Activated naive CD4-positive, alpha-beta T cell treated with anti-CD3 and anti-CD28 coated beads, Interleukin-2, amount 50 U/mL, for 16 hours (primary cell): Measurements from ENCODE around the gene PLXDC1.
A peak's percentile ranks its signal among the peaks of the same experiment; 100 is the strongest.
"Not testable (repeated sequence)": the region's sequence is repeated elsewhere in the genome, so short reads cannot be mapped to it uniquely, and the experiment has no call there.

Source experiments
- DNase-seq: peaks from one replicate; pipeline ENCODE4 v3.0.0-alpha.2; 2020

PLXDC1 gene

GRCh38 chr17:39178536-39178935 is 27.1 kb upstream of the PLXDC1 start:
- DNase-seq: no peak

GRCh38 chr17:39177256-39177655 is 25.8 kb upstream of the PLXDC1 start:
- DNase-seq: no peak

- no peak for DNase-seq
Measured at GRCh38 chr17:39175695-39176093, 24.3 kb upstream of the PLXDC1 start.

DNA sequence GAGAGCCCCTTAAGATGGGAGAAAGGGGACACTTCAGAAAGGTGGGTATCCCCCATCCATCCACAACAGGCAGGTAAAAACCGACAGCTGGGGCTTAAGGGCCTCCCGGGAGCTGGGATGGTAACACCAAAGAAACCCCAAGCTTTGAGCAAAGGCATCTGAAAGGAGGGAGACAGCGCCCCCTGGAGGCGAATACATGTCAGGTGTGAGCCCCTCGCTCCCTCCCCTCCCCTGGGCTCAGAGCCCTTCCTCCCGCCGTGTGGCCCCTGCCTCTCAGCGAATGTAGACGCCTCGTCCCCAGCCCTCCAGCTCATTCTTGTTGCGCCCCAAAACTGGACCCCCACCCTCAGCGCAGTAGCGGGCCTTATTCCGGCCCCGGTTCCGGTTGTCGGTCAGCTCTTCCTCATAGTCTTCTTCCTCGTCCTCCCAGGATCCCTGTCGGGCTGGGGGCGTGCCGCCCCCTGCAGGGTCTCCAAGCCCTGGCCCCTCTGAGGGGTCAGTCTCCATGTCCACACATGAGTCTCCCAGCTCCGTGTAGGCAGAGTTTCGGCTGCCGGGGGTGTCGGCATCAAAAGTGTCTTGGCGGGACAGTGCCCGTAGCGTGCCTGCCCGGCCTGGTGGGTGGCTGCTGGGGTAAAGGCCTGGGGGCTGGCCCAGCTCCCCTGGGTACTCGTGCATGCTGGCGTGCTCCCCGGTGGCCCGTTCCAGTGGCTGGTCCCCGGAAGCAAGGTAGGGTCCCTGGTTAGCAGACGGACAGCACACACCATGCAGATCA is 23.7 kb upstream of the PLXDC1 start:
- DNase-seq: peak; percentile 77

DNA sequence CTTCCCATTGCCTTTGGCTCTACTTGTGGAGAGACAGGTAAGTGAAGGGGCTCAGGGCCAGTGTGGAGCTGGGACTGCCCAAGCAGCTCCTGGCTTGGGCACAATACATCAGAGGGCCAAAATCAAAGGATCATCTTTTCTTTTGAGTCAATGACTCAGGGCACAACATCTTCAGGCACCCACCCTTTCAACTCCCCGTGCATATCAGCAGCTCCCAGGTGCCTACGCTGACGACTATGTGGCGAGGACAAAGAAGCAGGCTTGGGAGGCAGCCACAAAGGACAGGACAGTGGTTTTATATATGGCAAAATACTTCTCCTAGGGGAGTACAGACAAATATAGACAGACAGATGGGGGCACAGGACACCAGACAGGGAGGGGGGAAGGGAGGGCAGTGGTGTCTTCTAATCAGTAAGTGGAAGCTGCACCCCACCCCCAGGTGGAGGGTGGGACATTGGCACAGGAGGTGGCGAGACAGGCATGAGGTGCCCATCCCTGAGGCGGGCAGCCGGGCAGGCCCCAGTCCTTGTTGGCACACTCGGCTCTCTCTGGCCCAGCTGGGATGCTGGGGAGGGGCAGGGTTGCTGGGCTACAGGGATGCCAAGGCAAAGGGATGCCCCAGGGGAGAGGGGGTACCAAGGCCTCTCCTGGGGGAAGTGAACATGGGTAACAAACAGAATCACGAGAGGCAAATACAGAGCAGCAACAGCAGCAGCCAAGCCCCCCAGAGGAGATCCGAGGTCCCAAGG is 22.3 kb upstream of the PLXDC1 start:
- no peak for DNase-seq

DNA sequence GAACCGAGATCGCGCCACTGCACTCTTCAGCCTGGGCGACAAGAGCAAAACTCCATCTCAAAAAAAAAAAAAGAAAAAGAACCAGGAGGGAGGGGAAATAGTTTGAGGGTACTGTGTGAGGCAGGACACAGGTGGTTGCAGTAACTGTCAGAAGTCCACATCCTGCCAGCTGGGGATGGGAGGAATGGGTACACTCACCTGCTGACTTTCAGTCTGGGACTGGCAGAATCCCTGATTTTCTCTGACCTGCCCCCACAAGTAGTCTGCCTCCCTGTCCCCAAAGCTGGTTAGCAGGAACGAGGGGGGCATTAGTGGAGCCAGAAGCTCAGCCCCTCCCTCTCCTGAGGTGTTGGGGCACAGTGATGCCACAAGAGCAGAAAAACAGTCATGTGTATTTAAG is 21.6 kb upstream of the PLXDC1 start:
- no peak for DNase-seq

- DNase-seq: no peak
Measured at GRCh38 chr17:39171933-39172332, 20.5 kb upstream of the PLXDC1 start.

DNA sequence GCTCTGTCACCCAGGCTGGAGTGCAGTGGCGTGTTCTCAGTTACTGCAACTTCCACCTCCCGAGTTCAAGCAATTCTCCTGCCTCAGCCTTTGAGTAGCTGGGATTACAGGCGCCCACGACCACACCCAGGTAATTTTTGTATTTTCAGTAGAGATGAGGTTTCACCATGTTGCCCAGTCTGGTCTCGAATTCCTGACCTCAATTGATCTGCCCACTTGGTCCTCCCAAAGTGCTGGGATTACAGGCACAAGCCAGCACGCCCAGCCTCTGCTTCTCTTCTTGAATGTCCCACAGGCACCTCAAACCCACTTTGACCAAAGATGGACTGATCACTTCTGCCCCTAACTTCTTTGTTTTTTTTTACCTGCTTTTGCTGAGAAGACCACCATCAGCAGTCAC is 19.1 kb upstream of the PLXDC1 start:
- no peak for DNase-seq

- no peak for DNase-seq
Measured at GRCh38 chr17:39170109-39170508, 18.7 kb upstream of the PLXDC1 start.

- DNase-seq: no peak
Measured at GRCh38 chr17:39169518-39169917, 18.1 kb upstream of the PLXDC1 start.

GRCh38 chr17:39169101-39169500 is 17.7 kb upstream of the PLXDC1 start:
- no peak for DNase-seq

- DNase-seq: not testable (repeated sequence)
Measured at GRCh38 chr17:39168503-39168902, 17.1 kb upstream of the PLXDC1 start.

GRCh38 chr17:39167476-39167875 is 16.0 kb upstream of the PLXDC1 start:
- no peak for DNase-seq

DNA sequence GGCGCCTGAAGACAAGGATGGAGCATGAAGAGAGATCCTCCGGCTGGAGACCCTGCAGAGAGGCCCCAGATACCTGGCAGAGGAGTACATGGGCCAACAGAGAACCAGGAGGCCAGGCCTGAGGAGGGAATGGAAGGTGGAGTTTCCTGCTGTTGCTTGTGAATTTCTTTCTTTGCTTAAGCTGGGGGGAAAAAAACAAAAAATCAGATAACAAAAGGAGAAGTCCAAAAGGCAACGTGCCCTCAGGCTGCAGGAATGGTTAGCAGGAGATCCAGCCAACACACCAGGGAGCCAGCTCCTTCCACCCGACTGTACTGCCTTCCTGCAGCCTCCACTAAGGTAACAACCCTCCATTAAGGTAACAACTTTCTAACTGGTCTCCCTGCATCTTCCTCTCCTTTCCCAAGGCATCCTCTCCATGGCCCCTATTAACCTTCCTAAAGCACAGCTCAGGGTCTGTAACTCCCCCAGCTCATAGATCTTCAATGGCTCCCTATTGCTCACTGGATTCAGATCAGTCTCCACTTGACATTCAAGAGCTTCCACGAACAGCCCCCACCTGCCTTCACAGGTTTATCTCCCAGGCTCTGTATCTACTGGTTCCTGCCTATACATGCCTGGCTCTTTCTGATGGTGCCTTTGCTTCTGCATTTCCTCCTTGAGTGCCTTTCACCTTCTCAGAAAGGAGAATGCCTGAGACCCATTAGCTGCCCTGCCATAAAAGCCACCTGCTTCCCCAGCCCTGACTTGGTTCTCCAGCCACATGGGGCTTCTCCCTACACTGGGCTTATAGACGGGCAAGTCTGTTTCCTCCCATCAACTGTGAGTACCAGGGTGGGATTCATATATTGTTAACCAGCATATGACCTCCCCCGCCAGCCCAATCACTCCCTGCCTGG is 15.2 kb upstream of the PLXDC1 start:
- no peak for DNase-seq

DNA sequence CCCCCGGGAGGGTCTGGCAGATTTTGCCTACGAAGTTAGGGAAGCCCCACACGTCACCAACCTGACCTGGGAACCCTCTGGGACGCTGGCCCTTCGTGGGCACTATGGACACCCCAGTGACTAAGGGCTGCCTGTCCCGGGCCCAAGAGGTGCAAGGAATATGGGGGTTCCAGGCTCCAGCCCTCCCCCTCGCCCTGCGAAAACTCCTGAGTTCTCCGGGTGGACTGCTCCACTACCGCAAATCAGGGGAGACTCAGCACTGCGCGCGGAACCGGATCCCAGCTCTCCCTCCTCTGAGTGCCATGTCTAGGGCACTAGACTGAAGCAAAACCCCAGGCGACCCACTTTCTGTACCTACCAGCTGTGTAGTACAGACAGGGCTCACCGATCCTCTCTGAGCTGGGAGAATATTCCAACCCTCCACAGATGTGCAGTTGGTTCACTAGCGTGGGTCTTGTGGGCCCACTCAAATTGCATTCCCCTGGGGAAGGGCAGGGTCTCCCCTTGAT is 14.5 kb upstream of the PLXDC1 start, which contains the start of gene ARL5C:
Gene ARL5C, minus strand, starts transcription at position 321 of the 509 bp plus-strand sequence. CDS start 401 bp downstream, outside the sequence.
- DNase-seq: no peak

DNA sequence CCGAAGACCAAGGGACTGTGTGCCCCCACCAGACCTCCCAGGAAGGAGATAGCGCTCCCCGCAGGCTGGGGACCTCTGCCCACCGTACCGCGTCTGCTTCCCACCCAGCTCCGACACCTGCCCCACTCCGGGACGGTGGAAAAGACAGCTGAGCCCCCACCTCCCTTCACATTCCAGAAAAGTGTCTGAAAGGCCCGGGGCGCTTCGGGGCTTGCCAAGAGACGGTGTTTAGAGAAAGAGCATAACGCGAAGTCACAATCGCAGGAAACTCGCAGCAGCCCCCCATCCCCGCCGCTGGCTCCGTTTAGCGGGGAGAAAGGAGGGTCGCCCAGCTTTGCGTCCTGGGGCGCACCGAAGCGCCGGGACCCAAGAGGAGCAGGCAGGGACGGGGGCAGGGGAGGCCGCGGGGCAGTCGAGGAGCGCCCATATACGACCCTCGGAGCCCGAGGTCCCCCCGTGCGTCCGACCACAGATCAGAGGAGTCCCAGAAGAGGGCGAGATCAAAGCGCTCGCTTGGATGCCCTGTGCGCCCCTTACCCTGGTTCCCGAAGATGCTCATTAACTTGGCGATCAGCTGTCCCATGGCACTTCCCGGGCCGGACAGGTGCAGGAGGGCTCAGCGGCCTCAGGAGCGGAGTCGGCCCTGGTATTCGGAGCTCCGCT is 13.9 kb upstream of the PLXDC1 start:
- no peak for DNase-seq

- DNase-seq: peak; percentile 81
Measured at GRCh38 chr17:39164675-39165143, 13.3 kb upstream of the PLXDC1 start.

GRCh38 chr17:39161962-39162361 is 10.5 kb upstream of the PLXDC1 start:
- no peak for DNase-seq

GRCh38 chr17:39158623-39159022 is 7.2 kb upstream of the PLXDC1 start:
- no peak for DNase-seq

DNA sequence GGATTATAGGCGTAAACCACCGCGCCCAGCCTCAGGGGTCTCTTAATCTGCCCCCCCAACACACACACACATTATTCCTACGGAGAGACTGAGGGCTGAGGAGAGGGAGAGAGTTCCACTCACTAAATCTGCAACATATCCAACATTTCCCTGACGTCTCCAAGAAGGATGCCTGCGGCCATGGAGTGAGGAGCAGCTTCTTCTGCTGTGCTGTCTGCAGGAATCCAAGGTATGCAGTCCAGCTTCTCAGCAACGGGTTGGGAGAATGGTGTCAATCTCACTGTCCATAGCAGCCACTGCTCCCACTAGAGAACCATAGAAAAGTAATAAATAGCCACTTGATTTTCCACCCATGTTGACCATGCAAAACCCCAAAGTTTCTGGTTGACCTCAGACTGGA is 5.1 kb upstream of the PLXDC1 start:
- DNase-seq: no peak

GRCh38 chr17:39155654-39156053 is 4.2 kb upstream of the PLXDC1 start:
- no peak for DNase-seq

DNA sequence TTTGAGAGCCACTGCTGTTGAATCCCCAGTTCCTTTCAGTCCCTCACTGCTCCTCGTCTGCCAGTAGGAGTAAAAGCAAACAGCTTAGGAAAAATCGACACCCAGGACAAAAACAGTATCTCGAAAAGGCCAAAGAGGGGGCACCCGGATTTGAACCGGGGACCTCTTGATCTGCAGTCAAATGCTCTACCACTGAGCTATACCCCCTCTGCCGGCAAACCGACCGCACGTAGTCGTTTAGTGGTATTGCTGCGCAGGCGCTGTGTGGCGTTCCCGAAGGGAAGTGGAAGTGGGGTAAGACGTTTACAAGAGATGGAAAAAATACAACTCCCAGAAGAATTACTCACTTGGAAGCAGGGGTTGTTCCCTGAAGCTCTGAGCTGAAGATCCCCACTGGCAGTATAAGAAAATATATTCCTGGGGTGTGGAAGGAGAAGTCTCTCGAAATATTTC is 2.2 kb upstream of the PLXDC1 start:
- peak; percentile 88 for DNase-seq
